Measurements from ENCODE around the gene RGS6.

RGS6 gene

DNA sequence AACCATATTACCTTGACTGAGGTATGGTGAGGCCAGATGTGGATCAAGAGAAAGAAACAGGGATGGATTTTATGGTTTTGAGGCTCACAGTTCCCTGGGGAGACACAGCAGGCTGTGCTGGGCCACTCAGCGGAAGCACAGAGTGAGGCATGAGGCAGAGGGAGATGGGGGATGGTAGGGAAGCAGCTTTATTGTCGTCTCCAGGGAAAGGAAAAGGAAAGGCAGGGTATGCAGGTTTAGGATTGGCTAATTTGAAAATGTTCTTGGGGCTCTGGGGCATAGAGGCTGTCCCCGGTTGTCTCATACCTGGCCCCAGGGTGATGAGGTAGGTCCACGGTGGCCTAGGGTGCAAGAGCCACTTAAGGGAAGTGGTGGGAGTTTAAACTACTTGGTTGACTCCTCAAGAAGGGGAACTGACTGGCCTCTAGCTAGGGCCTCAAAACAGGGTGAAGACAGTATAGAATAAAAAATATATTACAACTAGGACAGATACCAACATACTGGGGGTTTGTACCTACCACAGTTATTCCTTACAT is 322.8 kb downstream of the RGS6 start:
- H3K4me3 ChIP-seq (replicated peaks in 1 of 2; ENCODE audit: low read depth in 2 of 2, low read length in 2 of 2): no peak overlapping the region
- no peak for DNase-seq (ENCODE audit: low read depth in 2 of 2)
- TF ChIP-seq, protein P1, sequence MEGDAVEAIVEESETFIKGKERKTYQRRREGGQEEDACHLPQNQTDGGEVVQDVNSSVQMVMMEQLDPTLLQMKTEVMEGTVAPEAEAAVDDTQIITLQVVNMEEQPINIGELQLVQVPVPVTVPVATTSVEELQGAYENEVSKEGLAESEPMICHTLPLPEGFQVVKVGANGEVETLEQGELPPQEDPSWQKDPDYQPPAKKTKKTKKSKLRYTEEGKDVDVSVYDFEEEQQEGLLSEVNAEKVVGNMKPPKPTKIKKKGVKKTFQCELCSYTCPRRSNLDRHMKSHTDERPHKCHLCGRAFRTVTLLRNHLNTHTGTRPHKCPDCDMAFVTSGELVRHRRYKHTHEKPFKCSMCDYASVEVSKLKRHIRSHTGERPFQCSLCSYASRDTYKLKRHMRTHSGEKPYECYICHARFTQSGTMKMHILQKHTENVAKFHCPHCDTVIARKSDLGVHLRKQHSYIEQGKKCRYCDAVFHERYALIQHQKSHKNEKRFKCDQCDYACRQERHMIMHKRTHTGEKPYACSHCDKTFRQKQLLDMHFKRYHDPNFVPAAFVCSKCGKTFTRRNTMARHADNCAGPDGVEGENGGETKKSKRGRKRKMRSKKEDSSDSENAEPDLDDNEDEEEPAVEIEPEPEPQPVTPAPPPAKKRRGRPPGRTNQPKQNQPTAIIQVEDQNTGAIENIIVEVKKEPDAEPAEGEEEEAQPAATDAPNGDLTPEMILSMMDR (IDR thresholded peaks at IDR 0.05; ENCODE audit: low read depth, low read length): no peak

DNA sequence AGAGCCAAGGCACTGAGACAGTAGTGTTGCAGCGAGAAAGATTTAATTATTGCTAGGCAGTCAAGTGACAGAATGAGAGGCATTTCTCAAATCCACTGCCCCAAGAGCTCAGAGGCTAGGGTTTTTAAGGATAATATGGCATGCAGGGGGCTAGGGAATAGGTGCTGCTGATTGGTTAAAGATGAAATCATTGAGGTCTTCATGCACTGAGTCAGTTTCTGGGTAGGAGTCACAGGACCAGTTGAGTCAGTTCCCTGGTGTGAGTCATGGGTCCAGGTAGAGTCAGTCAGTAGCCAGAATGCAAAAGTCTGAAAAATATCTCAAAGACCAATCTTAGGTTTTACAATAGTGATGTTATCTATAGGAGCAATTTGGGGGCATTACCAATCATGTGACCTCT is 323.8 kb downstream of the RGS6 start:
- H3K4me3 ChIP-seq (replicated peaks in 1 of 2; ENCODE audit: low read depth in 2 of 2, low read length in 2 of 2): no peak overlapping the region
- TF ChIP-seq, protein P1 (IDR thresholded peaks at IDR 0.05; ENCODE audit: low read depth, low read length): no peak
- DNase-seq (ENCODE audit: low read depth in 2 of 2): no peak

DNA sequence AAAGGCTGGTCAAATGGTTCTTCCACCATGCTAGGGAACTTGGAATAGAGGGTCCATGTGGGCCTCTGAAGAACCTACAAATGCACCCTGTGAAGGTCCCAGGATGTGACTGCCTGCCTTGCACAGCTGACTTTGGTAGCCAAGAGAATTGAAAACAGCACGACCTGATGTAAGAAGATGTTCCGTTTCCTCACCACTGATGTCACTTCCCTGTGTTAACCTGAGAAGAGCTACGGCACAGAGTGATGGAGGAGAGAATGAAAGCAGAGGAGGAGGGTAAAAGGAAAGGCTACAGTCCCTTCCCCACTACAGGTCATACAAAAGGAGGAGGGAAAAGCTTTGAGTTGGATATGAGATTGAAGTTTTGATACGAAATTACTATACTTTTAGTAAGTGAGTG is 328.8 kb downstream of the RGS6 start:
- TF ChIP-seq, protein P1 (IDR thresholded peaks at IDR 0.05; ENCODE audit: low read depth, low read length): no peak
- H3K4me3 ChIP-seq (replicated peaks in 1 of 2; ENCODE audit: low read depth in 2 of 2, low read length in 2 of 2): no peak overlapping the region
- DNase-seq (ENCODE audit: low read depth in 2 of 2): no peak

DNA sequence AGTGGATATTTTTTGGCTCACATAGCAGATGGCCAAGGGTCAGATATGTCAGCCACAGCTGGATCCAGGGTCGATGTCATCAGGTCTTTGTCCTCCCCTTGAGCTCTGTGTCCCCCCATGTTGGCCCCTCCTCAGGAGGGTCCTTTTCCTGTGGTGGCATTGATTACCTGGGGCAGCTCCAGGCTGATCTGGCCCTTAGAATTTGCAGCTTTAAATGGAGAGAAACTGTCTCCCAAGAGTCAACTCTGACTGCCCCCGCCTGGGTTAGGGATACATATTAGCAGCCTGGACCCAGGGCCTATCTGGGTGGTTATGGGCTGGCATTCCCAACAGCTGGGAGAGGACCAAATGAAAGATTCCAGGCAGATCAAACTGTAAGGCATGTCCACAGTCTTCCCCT is 330.5 kb downstream of the RGS6 start:
- no peak overlapping the region for H3K4me3 ChIP-seq (replicated peaks in 1 of 2; ENCODE audit: low read depth in 2 of 2, low read length in 2 of 2)
- TF ChIP-seq, protein P1 (IDR thresholded peaks at IDR 0.05; ENCODE audit: low read depth, low read length): no peak
- DNase-seq (ENCODE audit: low read depth in 2 of 2): no peak

DNA sequence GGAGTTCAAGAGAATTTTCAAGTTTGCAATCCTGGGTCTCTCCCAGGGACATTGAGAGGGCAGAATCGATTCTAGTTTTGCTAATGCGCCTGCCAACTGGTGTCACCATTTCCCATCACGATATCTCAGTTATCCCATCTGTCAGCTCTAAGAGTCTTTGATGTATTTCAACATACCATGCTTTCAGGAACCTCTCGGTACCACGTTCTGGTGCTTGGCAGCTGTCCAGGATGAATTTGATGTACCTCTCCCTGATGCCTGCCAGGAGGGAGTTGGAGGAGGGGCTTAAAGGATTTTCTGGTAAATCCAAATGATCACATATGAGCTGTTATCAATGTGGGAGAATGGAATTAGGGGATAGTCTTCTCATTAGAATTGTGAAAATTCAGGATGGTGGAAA is 332.5 kb downstream of the RGS6 start:
- H3K4me3 ChIP-seq (replicated peaks in 1 of 2; ENCODE audit: low read depth in 2 of 2, low read length in 2 of 2): no peak overlapping the region
- TF ChIP-seq, protein P1 (IDR thresholded peaks at IDR 0.05; ENCODE audit: low read depth, low read length): no peak

DNA sequence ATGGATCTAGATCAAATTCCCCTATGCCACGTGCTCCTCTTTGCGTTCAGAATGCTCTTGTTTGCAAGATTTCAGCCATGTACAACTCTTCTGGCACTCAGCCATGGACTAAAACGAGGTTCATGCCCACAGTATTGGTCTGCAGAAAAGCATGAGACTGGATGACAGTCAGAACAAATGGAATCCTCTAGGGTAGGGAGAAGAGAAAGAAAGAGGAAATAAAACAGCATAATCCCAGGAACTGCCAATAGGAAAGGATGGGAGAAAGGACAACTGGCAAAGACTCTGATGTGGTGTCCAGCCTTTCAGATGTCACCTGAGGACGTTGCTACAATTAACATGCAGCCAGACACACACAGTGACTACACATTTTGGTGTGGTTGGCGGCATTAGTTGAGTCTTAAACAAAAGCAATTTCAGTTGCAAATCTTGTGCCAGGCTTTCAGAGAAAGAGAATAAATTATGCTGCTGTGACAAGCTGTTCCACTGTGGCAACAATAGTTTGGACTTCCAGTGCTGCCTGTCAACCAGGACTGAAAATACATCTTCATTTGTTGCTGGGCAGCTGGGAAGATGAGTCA is 338.0 kb downstream of the RGS6 start:
- TF ChIP-seq, protein P1 (IDR thresholded peaks at IDR 0.05; ENCODE audit: low read depth, low read length): no peak
- DNase-seq (ENCODE audit: low read depth in 2 of 2): no peak
- H3K4me3 ChIP-seq (replicated peaks in 1 of 2; ENCODE audit: low read depth in 2 of 2, low read length in 2 of 2): no peak overlapping the region

More for the DNA sequence above, 332.5 kb downstream of the RGS6 start:
- no peak for DNase-seq (ENCODE audit: low read depth in 2 of 2)

DNA sequence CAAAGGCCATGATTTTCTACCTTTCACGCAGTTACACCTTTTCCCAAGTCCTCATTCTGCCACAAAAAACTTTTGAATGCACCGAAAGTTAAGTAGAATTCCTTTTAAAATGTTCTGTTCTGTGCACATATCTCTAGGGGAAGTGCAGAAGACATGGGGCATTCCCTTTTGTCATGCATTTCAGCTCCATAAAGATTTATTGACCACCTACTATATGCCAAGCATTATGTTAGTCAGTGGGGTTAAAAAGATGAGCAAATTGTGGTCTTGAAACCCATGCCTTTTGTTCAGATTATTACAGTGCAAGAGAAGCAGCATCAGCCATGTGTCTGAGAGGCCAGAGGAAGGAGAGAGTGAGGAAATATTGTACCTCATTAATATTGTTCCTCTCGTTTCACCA is 338.5 kb downstream of the RGS6 start:
- TF ChIP-seq, protein P1 (IDR thresholded peaks at IDR 0.05; ENCODE audit: low read depth, low read length): no peak
- H3K4me3 ChIP-seq (replicated peaks in 1 of 2; ENCODE audit: low read depth in 2 of 2, low read length in 2 of 2): no peak overlapping the region
- no peak for DNase-seq (ENCODE audit: low read depth in 2 of 2)
